Endometrium (tissue), 2 donors: Measurements from ENCODE around the gene APPBP2.
"Not testable (repeated sequence)": the region's sequence is repeated elsewhere in the genome, so short reads cannot be mapped to it uniquely, and the experiment has no call there.

Source experiments
- FAIRE-seq: peaks from 2 replicates; lab custom pipeline; 2012; peaks lifted over from hg19 to GRCh38; lab: Jason Lieb, UNC
- donor health status: control.
- donor health status: control.

Gene APPBP2

GRCh38 chr17:60433021-60433997 is 92.7 kb downstream of the APPBP2 start:
- FAIRE-seq: not testable (repeated sequence)

- FAIRE-seq: not testable (repeated sequence)
Measured at GRCh38 chr17:60430561-60430960, 95.5 kb downstream of the APPBP2 start.

- not testable (repeated sequence) for FAIRE-seq
Measured at GRCh38 chr17:60428491-60428890, 97.6 kb downstream of the APPBP2 start.

GRCh38 chr17:60426596-60426995 is 99.4 kb downstream of the APPBP2 start:
- FAIRE-seq: no peak

- no peak for FAIRE-seq
Measured at GRCh38 chr17:60425626-60426025, 100.4 kb downstream of the APPBP2 start.

- FAIRE-seq: no peak
Measured at GRCh38 chr17:60423865-60424264, 102.2 kb downstream of the APPBP2 start.

- no peak for FAIRE-seq
Measured at GRCh38 chr17:60422162-60422665, 103.8 kb downstream of the APPBP2 start, which contains the start of gene CHCT1. CHCT1 (plus strand) TSS chr17:60422489; CDS start chr17:60422593, 104 bp downstream.

- FAIRE-seq: no peak
Measured at GRCh38 chr17:60421273-60422161, 104.5 kb downstream of the APPBP2 start.

GRCh38 chr17:60419875-60420274 is 106.2 kb downstream of the APPBP2 start:
- FAIRE-seq: not testable (repeated sequence)

GRCh38 chr17:60419003-60419402 is 107.0 kb downstream of the APPBP2 start:
- not testable (repeated sequence) for FAIRE-seq

GRCh38 chr17:60416368-60416925 is 109.6 kb downstream of the APPBP2 start:
- no peak for FAIRE-seq

- no peak for FAIRE-seq
Measured at GRCh38 chr17:60415146-60415545, 110.9 kb downstream of the APPBP2 start.

- FAIRE-seq: no peak
Measured at GRCh38 chr17:60412701-60413100, 113.3 kb downstream of the APPBP2 start.

GRCh38 chr17:60410001-60410400 is 116.0 kb downstream of the APPBP2 start:
- no peak for FAIRE-seq

GRCh38 chr17:60406887-60407286 is 119.2 kb downstream of the APPBP2 start:
- FAIRE-seq: no peak

GRCh38 chr17:60403962-60404361 is 122.1 kb downstream of the APPBP2 start:
- no peak for FAIRE-seq

- FAIRE-seq: no peak
Measured at GRCh38 chr17:60403523-60403810, 122.6 kb downstream of the APPBP2 start.

GRCh38 chr17:60401819-60402218 is 124.2 kb downstream of the APPBP2 start:
- FAIRE-seq: no peak

GRCh38 chr17:60398227-60398959 is 127.6 kb downstream of the APPBP2 start:
- no peak for FAIRE-seq

GRCh38 chr17:60396412-60396811 is 129.6 kb downstream of the APPBP2 start:
- FAIRE-seq: no peak

- no peak for FAIRE-seq
Measured at GRCh38 chr17:60395508-60396065, 130.5 kb downstream of the APPBP2 start.
